HepG2 (cell line): Measurements from ENCODE around the gene SHISA7. TPM values are rescaled to one million over a fixed set of nuclear protein-coding genes. Genes with fewer than 3 reads are reported as not detected.

Source experiments
- ATAC-seq: fragments of 200-7000 bp; cut with Tn5 transposase; 3 replicates; pipeline ENCODE4 v1.9.1; 2020; ENCODE audit warnings: mild to moderate bottlenecking, moderate library complexity
- BruUV-seq: library from RNA; stranded (reverse); fragments of 400-500 nt; replicated peaks from 2 replicates; lab custom pipeline; 2021; lab: Mats Ljungman, UMichigan
- CTCF ChIA-PET: fragments of 300-600 bp; formaldehyde crosslinking; extraction: SDS; loops from one replicate; lab custom pipeline; 2021; ENCODE audit warnings: low total read pairs, inconsistent platforms, low intra/inter-chr PET ratio; lab: Yijun Ruan, JAX
- POLR2A ChIA-PET: fragments of 350-600 bp; sonication (Branson Sonifier 250); formaldehyde crosslinking; loops from one replicate; lab custom pipeline; 2020; ENCODE audit warnings: antibody characterized with exemption, inconsistent platforms; lab: Yijun Ruan, JAX
- DNase-seq: peaks from one replicate; pipeline ENCODE4 v3.0.0-alpha.2; 2015; ENCODE audit warnings: low spot score
- FAIRE-seq: peaks from 3 replicates; lab custom pipeline; 2011; peaks lifted over from hg19 to GRCh38; lab: Jason Lieb, UNC
- H2AFZ ChIP-seq: one replicate; pipeline ENCODE4 v1.6.1; 2011; ENCODE audit warnings: low read length, inconsistent platforms
- H3K27ac ChIP-seq: fragments of 300-600 bp; 3 replicates; pipeline ENCODE4 v1.8.0; 2011; ENCODE audit warnings: mixed run types, mild to moderate bottlenecking, mixed read lengths, low read length, inconsistent platforms; ENCODE audit not compliant: insufficient read depth; ENCODE audit errors: extremely low read length
- H3K27me3 ChIP-seq, 2 experiments: fragments of 200-600 bp in 1 of 2; 2 replicates in 1 of 2; 3 replicates in 1 of 2; pipeline versions ENCODE4 v1.6.0 to v1.8.0; 2011; ENCODE audit warnings: low read length in 2 of 2, mild to moderate bottlenecking in 2 of 2, moderate library complexity in 2 of 2, inconsistent platforms in 1 of 2; ENCODE audit not compliant: insufficient read depth in 2 of 2, control insufficient read depth in 1 of 2
- H3K36me3 ChIP-seq, 2 experiments: fragments of 200-600 bp in 1 of 2; replicated peaks in 1 of 2; 2 replicates in 1 of 2; 3 replicates in 1 of 2; pipeline versions ENCODE4 v1.5.1 to v1.8.0; 2011; ENCODE audit warnings: low read length in 2 of 2, inconsistent platforms in 1 of 2; ENCODE audit not compliant: insufficient read depth in 2 of 2, control insufficient read depth in 1 of 2
- H3K4me1 ChIP-seq: 2 replicates; pipeline ENCODE4 v1.5.1; 2012; ENCODE audit warnings: low read length, inconsistent platforms; ENCODE audit not compliant: insufficient read depth
- H3K4me2 ChIP-seq: 2 replicates; pipeline ENCODE4 v1.6.0; 2011; ENCODE audit warnings: low read depth, low read length, inconsistent platforms
- H3K4me3 ChIP-seq, 3 experiments: fragments of 200-600 bp in 1 of 3; sonication (generic), shearing (Covaris generic) in 1 of 3; replicated peaks in 1 of 3; 2 replicates each; pipeline ENCODE4 v1.5.1; 2011 to 2016; ENCODE audit warnings: low read length in 3 of 3, inconsistent platforms in 2 of 3, low read depth in 2 of 3, mild to moderate bottlenecking in 2 of 3, control low read depth in 1 of 3, mixed read lengths in 1 of 3; ENCODE audit not compliant: insufficient read depth in 1 of 3
- H3K79me2 ChIP-seq: one replicate; pipeline ENCODE4 v1.6.1; 2011; ENCODE audit warnings: low read length, inconsistent platforms; ENCODE audit not compliant: insufficient read depth
- H3K9ac ChIP-seq: 2 replicates; pipeline ENCODE4 v1.6.0; 2011; ENCODE audit warnings: mild to moderate bottlenecking, low read depth, low read length, inconsistent platforms; ENCODE audit not compliant: insufficient read depth
- H3K9me3 ChIP-seq: 2 replicates; pipeline ENCODE4 v1.5.1; 2012; ENCODE audit warnings: mild to moderate bottlenecking, low read length
- H4K20me1 ChIP-seq: 2 replicates; pipeline ENCODE4 v1.6.0; 2011; ENCODE audit warnings: inconsistent platforms, mild to moderate bottlenecking, low read length, moderate library complexity; ENCODE audit not compliant: insufficient read depth
- KDM2A ChIP-seq: sonication (generic); formaldehyde crosslinking; IDR thresholded peaks from 2 replicates; pipeline ENCODE4 v1.4.0; 2020; ENCODE audit warnings: low read depth, missing genetic modification reagents, borderline replicate concordance
- NR2F6 ChIP-seq, 2 experiments: IDR thresholded peaks; 2 replicates each; pipeline ENCODE4 v1.6.1; 2016; ENCODE audit warnings: antibody characterized with exemption in 1 of 2, mild to moderate bottlenecking in 1 of 2
- PAX8 ChIP-seq: sonication (generic); formaldehyde crosslinking; IDR thresholded peaks from 2 replicates; pipeline ENCODE4 v1.8.0; 2022; ENCODE audit warnings: mild to moderate bottlenecking, missing genetic modification reagents, borderline replicate concordance
- PHF8 ChIP-seq: sonication (generic); formaldehyde crosslinking; IDR thresholded peaks from 2 replicates; pipeline ENCODE4 v1.5.0; 2020; ENCODE audit warnings: missing genetic modification reagents
- POLR2AphosphoS5 ChIP-seq: IDR thresholded peaks from 2 replicates; pipeline ENCODE4 v1.6.1; 2012; ENCODE audit warnings: low read depth, low read length
- POLR2G ChIP-seq: fragments of 200-400 bp; formaldehyde crosslinking; IDR thresholded peaks from 2 replicates; pipeline ENCODE4 v1.6.1; 2018; ENCODE audit warnings: mild to moderate bottlenecking, low read depth, low read length, moderate library complexity
- PRMT3 ChIP-seq: sonication (generic); formaldehyde crosslinking; IDR thresholded peaks from 2 replicates; pipeline ENCODE4 v1.8.1; 2022; ENCODE audit warnings: low read depth, mild to moderate bottlenecking, moderate library complexity, missing genetic modification reagents, borderline replicate concordance
- RFX3 ChIP-seq: IDR thresholded peaks from 2 replicates; pipeline ENCODE4 v1.6.1; 2016; ENCODE audit warnings: missing biosample characterization, missing genetic modification reagents
- U2AF1 ChIP-seq: fragments of 200-400 bp; formaldehyde crosslinking; optimal IDR thresholded peaks from 2 replicates; pipeline ENCODE3; 2017; ENCODE audit warnings: mild to moderate bottlenecking, low read depth, low read length
- YEATS2 ChIP-seq: sonication (generic); formaldehyde crosslinking; IDR thresholded peaks from 2 replicates; pipeline ENCODE4 v1.4.0; 2020; ENCODE audit warnings: missing genetic modification reagents, borderline replicate concordance
- ZBTB38 ChIP-seq: sonication (generic); formaldehyde crosslinking; IDR thresholded peaks from 2 replicates; pipeline ENCODE4 v1.5.1; 2020; ENCODE audit warnings: mild to moderate bottlenecking, missing genetic modification reagents
- ZBTB7A ChIP-seq: sonication (generic); formaldehyde crosslinking; IDR thresholded peaks from 2 replicates; pipeline ENCODE4 v1.8.0; 2022; ENCODE audit warnings: mild to moderate bottlenecking, missing genetic modification reagents
- ZFP90 ChIP-seq: sonication (generic); formaldehyde crosslinking; IDR thresholded peaks from 2 replicates; pipeline ENCODE4 v1.8.0; 2022; ENCODE audit warnings: missing genetic modification reagents, mild to moderate bottlenecking, inconsistent platforms, borderline replicate concordance
- WGBS: methylation state at CpG from one replicate; pipeline ENCODE4 v1.1.6; 2017; ENCODE audit warnings: low lambda C conversion rate; 5-methylcytosine and 5-hydroxymethylcytosine counted together
- in situ Hi-C: cut with HindIII; loops from 2 replicates; pipeline ENCODE4 v1.10.0; 2017; ENCODE audit warnings: low pct_unique_long_range_greater_than_20kb; ENCODE audit not compliant: extremely low pct_ligation_motif_present
- intact Hi-C: fragments of 100-400 bp; cut with micrococcal nuclease; formaldehyde crosslinking; loops from one replicate; pipeline ENCODE4 v1.10.0; 2022; ENCODE audit not compliant: unreplicated experiment
- polyA plus RNA-seq, 8 experiments: library from polyadenylated mRNA; depleted of rRNA in 3 of 8; stranded (reverse) in 7 of 8; unstranded in 1 of 8; fragments of >200 nt; fragmentation: Illumina TruSeq in 4 of 8; extraction: Trizol in 4 of 8; gene quantifications; 2 replicates each; pipeline versions ENCODE4 v1.2.1 to v1.2.3, GENCODE V29; 2011 to 2016; ENCODE audit warnings: low read depth in 4 of 8, missing spikeins in 1 of 8, mixed read lengths in 1 of 8; ENCODE audit not compliant: insufficient read depth in 1 of 8
- total RNA-seq, 5 experiments: library from RNA; depleted of rRNA; stranded (reverse); fragments of >200 nt; fragmentation: Illumina TruSeq; extraction: Trizol; gene quantifications; 2 replicates each; pipeline ENCODE4 v1.2.3, GENCODE V29; 2016; ENCODE audit warnings: low read depth in 1 of 5
- TF ChIP-seq, protein P1 (sequence below): sonication (generic); formaldehyde crosslinking; IDR thresholded peaks from 2 replicates; pipeline ENCODE4 v1.4.0; 2020; ENCODE audit warnings: mild to moderate bottlenecking, missing genetic modification reagents
- TF ChIP-seq, protein P2 (sequence below): sonication (generic); formaldehyde crosslinking; IDR thresholded peaks from 2 replicates; pipeline ENCODE4 v1.4.0; 2020; ENCODE audit warnings: missing genetic modification reagents
- TF ChIP-seq, protein P3 (sequence below): IDR thresholded peaks from 2 replicates; pipeline ENCODE4 v1.6.1; 2016; ENCODE audit warnings: mild to moderate bottlenecking

The SHISA7 gene
- total and polyA plus RNA-seq, 2 of the 13 experiments (the other 11 are each of a cell fraction or from before 2014, with no cell fraction given) = not detected

DNA sequence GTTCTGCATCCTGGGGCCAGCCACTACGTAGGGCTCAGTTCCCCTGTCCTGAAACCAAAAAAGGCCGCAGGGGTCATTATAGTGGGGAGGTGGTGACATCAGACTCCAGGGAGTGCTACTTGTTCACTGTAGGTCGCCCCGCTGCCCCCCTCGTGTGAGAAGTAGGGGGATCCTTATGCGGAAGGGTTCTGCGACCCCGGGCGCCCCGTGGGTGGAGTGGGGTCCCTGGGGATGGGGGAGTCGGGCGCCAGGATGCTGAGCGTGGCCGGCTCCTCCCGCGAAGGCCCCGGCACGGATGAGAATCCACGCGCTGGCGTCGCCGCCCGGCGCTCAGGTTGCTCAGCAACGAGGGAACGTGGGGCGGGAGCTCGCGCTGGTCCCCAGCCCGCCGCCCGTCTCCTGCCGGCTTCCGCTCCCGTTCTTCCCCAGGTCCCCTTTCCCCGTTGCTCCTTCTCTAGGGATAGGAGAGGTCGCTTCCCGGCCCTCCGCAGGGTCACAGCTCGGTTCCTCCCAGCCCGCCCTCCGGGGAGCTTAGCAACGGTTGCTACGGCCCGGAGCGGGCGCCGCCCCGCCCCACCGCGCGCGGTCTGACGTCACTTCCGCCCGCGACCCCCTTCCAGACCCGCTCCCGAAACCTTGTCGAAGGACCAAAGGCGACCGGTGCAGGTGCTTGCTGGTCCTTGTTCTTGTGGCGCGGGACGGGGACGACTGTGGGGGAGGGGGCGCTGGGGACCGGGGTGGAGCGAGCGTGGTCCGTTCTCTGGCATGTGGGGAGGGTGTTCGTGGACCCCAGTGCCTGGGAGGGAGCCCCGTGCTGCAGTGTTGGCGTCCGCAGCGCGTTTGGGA lies 41.7 kb upstream of the SHISA7 start, which contains the start of gene NAT14:
Gene NAT14 (plus strand): TSS at position 596 of the 846 bp plus-strand sequence. CDS start 521 bp downstream, outside the sequence.
- H3K9me3 ChIP-seq = no peaks in the 10 kb centered on the region
- ChIA-PET POLR2A (interaction anchor here (1.3 to 4.3 kb wide), 5 partner anchors 8 to 68 kb away, joined by 3 to 44 read pairs (median 4); partner anchors contain the start of genes ISOC2 and ZNF628), CTCF (no interaction called here)
- no peaks in the 10 kb centered on the region for H3K36me3 ChIP-seq
- peak within 1 kb of the TSS; percentile 33 for H3K27ac ChIP-seq
- H2AFZ ChIP-seq = no peak within 1 kb of the TSS
- no peaks in the 10 kb centered on the region for H3K79me2 ChIP-seq
- DNase-seq (peak; percentile 39), FAIRE-seq (no peak), ATAC-seq (peak; percentile 33)
- in situ Hi-C loops (no loop called here), intact Hi-C loops (no loop called here)
- peaks cover 33% of the 10 kb centered on the region for H3K4me1 ChIP-seq
- no peaks in the 10 kb centered on the region for H4K20me1 ChIP-seq
- H3K9ac ChIP-seq = peak within 1 kb of the TSS; percentile 69
- peak within 1 kb of the TSS; percentile 62 to 79 (median 69) for H3K4me3 ChIP-seq
- BruUV-seq = no TSS peak
- 29% methylated on average over 9 of the region's 78 CpGs for WGBS
- peaks cover 3 to 5% of the 10 kb centered on the region in 2 experiments; a peak in 3 of 5 replicates for H3K27me3 ChIP-seq
- peak within 1 kb of the TSS; percentile 91 for H3K4me2 ChIP-seq
- no peak for TF ChIP-seq ZFP90 (CRISPR knock-in tag)
- peak; percentile 49 for TF ChIP-seq POLR2AphosphoS5
- TF ChIP-seq U2AF1 = no peak
- TF ChIP-seq, protein P1, sequence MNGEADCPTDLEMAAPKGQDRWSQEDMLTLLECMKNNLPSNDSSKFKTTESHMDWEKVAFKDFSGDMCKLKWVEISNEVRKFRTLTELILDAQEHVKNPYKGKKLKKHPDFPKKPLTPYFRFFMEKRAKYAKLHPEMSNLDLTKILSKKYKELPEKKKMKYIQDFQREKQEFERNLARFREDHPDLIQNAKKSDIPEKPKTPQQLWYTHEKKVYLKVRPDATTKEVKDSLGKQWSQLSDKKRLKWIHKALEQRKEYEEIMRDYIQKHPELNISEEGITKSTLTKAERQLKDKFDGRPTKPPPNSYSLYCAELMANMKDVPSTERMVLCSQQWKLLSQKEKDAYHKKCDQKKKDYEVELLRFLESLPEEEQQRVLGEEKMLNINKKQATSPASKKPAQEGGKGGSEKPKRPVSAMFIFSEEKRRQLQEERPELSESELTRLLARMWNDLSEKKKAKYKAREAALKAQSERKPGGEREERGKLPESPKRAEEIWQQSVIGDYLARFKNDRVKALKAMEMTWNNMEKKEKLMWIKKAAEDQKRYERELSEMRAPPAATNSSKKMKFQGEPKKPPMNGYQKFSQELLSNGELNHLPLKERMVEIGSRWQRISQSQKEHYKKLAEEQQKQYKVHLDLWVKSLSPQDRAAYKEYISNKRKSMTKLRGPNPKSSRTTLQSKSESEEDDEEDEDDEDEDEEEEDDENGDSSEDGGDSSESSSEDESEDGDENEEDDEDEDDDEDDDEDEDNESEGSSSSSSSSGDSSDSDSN (CRISPR knock-in tag) = 0 out of 2 replicates have a peak, but pooled peaks have one; percentile 23
- peak; percentile 60 for TF ChIP-seq PHF8 (CRISPR knock-in tag)
- peak; percentile 90 for TF ChIP-seq RFX3 (CRISPR knock-in tag)
- TF ChIP-seq, protein P2, sequence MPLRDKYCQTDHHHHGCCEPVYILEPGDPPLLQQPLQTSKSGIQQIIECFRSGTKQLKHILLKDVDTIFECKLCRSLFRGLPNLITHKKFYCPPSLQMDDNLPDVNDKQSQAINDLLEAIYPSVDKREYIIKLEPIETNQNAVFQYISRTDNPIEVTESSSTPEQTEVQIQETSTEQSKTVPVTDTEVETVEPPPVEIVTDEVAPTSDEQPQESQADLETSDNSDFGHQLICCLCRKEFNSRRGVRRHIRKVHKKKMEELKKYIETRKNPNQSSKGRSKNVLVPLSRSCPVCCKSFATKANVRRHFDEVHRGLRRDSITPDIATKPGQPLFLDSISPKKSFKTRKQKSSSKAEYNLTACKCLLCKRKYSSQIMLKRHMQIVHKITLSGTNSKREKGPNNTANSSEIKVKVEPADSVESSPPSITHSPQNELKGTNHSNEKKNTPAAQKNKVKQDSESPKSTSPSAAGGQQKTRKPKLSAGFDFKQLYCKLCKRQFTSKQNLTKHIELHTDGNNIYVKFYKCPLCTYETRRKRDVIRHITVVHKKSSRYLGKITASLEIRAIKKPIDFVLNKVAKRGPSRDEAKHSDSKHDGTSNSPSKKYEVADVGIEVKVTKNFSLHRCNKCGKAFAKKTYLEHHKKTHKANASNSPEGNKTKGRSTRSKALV (CRISPR knock-in tag) = no peak
- TF ChIP-seq, protein P3, sequence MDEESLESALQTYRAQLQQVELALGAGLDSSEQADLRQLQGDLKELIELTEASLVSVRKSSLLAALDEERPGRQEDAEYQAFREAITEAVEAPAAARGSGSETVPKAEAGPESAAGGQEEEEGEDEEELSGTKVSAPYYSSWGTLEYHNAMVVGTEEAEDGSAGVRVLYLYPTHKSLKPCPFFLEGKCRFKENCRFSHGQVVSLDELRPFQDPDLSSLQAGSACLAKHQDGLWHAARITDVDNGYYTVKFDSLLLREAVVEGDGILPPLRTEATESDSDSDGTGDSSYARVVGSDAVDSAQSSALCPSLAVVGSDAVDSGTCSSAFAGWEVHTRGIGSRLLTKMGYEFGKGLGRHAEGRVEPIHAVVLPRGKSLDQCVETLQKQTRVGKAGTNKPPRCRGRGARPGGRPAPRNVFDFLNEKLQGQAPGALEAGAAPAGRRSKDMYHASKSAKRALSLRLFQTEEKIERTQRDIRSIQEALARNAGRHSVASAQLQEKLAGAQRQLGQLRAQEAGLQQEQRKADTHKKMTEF (CRISPR knock-in tag) = 0 out of 2 replicates have a peak, but pooled peaks have one; percentile 34
- TF ChIP-seq PAX8 (CRISPR knock-in tag) = no peak
- TF ChIP-seq POLR2G = peak; percentile 69
- TF ChIP-seq ZBTB7A (CRISPR knock-in tag) = peak; percentile 69; the same call in 1 of the 2 replicates
- TF ChIP-seq KDM2A (CRISPR knock-in tag) = peak; percentile 98
- peak; percentile 38; the same call in 1 of the 2 replicates for TF ChIP-seq ZBTB38 (CRISPR knock-in tag)
- no peak for TF ChIP-seq PRMT3 (CRISPR knock-in tag)
- TF ChIP-seq NR2F6 (IDR thresholded peaks at IDR 0.05) = no peak
- no peak for TF ChIP-seq NR2F6 (CRISPR knock-in tag; IDR thresholded peaks at IDR 0.05)
- TF ChIP-seq YEATS2 (CRISPR knock-in tag) = peak; percentile 19; the same call in 1 of the 2 replicates
